Measurements from ENCODE around the gene CMTR2. TPM values are rescaled to one million over a fixed set of nuclear protein-coding genes. Genes with fewer than 3 reads are reported as not detected.

Gene CMTR2
- total RNA-seq, 1 experiment from 2014 or later, result 26.8 TPM

DNA sequence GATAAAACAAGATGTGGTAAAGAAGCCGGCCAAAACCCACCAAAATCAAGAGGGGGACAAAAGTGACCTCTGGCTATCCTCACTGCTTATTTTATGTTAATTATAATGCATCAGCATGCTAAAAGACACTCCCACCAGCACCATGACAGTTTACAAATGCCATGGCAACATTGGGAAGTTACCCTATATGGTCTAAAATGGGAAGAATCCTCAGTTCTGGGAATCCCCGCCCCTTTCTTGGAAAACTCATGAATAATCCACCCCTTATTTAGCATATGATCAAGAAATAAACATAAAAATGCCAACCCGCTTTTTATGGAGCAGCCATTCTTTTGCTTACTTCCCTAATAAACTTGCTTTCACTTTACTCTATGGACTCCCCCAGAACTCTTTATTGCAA, 25.6 kb downstream of the CMTR2 start:
- Histone ChIP-seq H3K27ac (ENCODE audit: low read depth, low read length) (no peak overlapping the region), H3K9me3 (ENCODE audit: control insufficient read depth in 1 of 2, insufficient read depth in 1 of 2, low read depth in 1 of 2, low read length in 2 of 2) (no peaks in the 10 kb centered on the region), H3K9ac (ENCODE audit: low read length) (no peak overlapping the region), H3K36me3 (ENCODE audit: control insufficient read depth in 1 of 2, insufficient read depth in 2 of 2, low read length in 2 of 2) (no peaks in the 10 kb centered on the region), H2AFZ (ENCODE audit: low read depth, low read length, poor library complexity, severe bottlenecking) (no peak overlapping the region), H3K4me1 (ENCODE audit: control insufficient read depth in 1 of 2, insufficient read depth in 2 of 2, low read length in 2 of 2) (no peaks in the 10 kb centered on the region), H4K20me1 (ENCODE audit: insufficient read depth) (no peaks in the 10 kb centered on the region), H3K4me3 (replicated peaks in 1 of 2; ENCODE audit: low read depth in 1 of 2, low read length in 2 of 2) (no peak overlapping the region), H3K9me2 (ENCODE audit: insufficient read depth) (no peaks in the 10 kb centered on the region), H3K79me2 (ENCODE audit: insufficient read depth, low read length) (no peaks in the 10 kb centered on the region), H3K27me3 (ENCODE audit: insufficient read depth, low read length) (0 out of 2 replicates have a peak, but pooled peaks cover 7% of the 10 kb centered on the region), H3K4me2 (ENCODE audit: low read length) (no peak overlapping the region)
- intact Hi-C loops (cut with micrococcal nuclease), result no loop called here
- no peak for ATAC-seq
- no peak for DNase-seq (ENCODE audit: low read depth, low spot score)
- ChIA-PET RAD21 (ENCODE audit: low non-redundant PET in 1 of 2, low total read pairs in 2 of 2, uncharacterized antibody in 2 of 2, unreplicated experiment in 2 of 2) (no interaction called here), POLR2A (interaction anchor here (0.7 kb wide), 1 partner anchor 12 kb away, joined by 3 read pairs; no protein-coding TSS in a partner anchor), CTCF (no interaction called here)
- TF ChIP-seq ZFX (IDR thresholded peaks at IDR 0.05) (no peak), ZNF274 (IDR thresholded peaks at IDR 0.05; ENCODE audit: low read depth, low read length) (no peak), SP1 (IDR thresholded peaks at IDR 0.05; ENCODE audit: low read depth) (no peak)
- BruUV-seq (replicated peaks), result no TSS peak

DNA sequence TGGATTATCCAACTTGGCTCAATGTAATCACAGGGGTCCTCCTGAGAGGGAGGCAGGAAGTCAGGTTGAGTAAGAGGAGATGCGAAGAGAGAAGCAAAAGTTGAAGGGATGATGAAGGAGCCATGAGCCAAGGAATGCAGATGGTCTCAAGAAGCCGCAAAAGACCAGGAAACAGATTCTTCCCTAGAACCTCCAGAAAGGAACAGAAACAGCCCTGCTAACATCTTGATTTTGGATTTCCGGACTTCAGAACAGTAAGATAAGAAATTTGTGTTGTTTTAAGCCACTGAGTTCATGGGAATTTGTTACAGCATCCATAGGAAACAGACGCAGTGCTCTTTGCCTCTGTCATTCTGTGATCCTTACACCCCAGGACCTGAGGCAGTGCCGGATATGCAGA, 26.8 kb downstream of the CMTR2 start:
- H3K27ac ChIP-seq (ENCODE audit: low read depth, low read length), result no peak overlapping the region
- ATAC-seq, result no peak
- no peaks in the 10 kb centered on the region for H3K36me3 ChIP-seq (ENCODE audit: control insufficient read depth in 1 of 2, insufficient read depth in 2 of 2, low read length in 2 of 2)
- H3K27me3 ChIP-seq (ENCODE audit: insufficient read depth, low read length), result 0 out of 2 replicates have a peak, but pooled peaks cover 7% of the 10 kb centered on the region
- H2AFZ ChIP-seq (ENCODE audit: low read depth, low read length, poor library complexity, severe bottlenecking), result no peak overlapping the region
- no TSS peak for BruUV-seq (replicated peaks)
- no peaks in the 10 kb centered on the region for H4K20me1 ChIP-seq (ENCODE audit: insufficient read depth)
- H3K4me3 ChIP-seq (replicated peaks in 1 of 2; ENCODE audit: low read depth in 1 of 2, low read length in 2 of 2), result no peak overlapping the region
- no peak overlapping the region for H3K4me2 ChIP-seq (ENCODE audit: low read length)
- H3K79me2 ChIP-seq (ENCODE audit: insufficient read depth, low read length), result no peaks in the 10 kb centered on the region
- no peaks in the 10 kb centered on the region for H3K9me2 ChIP-seq (ENCODE audit: insufficient read depth)
- H3K4me1 ChIP-seq (ENCODE audit: control insufficient read depth in 1 of 2, insufficient read depth in 2 of 2, low read length in 2 of 2), result no peaks in the 10 kb centered on the region
- H3K9me3 ChIP-seq (ENCODE audit: control insufficient read depth in 1 of 2, insufficient read depth in 1 of 2, low read depth in 1 of 2, low read length in 2 of 2), result no peaks in the 10 kb centered on the region
- H3K9ac ChIP-seq (ENCODE audit: low read length), result no peak overlapping the region
- ChIA-PET CTCF (no interaction called here), POLR2A (no interaction called here), RAD21 (ENCODE audit: low non-redundant PET in 1 of 2, low total read pairs in 2 of 2, uncharacterized antibody in 2 of 2, unreplicated experiment in 2 of 2) (no interaction called here)
- intact Hi-C loops (cut with micrococcal nuclease), result no loop called here
- DNase-seq (ENCODE audit: low read depth, low spot score), result no peak
- TF ChIP-seq, protein P1, sequence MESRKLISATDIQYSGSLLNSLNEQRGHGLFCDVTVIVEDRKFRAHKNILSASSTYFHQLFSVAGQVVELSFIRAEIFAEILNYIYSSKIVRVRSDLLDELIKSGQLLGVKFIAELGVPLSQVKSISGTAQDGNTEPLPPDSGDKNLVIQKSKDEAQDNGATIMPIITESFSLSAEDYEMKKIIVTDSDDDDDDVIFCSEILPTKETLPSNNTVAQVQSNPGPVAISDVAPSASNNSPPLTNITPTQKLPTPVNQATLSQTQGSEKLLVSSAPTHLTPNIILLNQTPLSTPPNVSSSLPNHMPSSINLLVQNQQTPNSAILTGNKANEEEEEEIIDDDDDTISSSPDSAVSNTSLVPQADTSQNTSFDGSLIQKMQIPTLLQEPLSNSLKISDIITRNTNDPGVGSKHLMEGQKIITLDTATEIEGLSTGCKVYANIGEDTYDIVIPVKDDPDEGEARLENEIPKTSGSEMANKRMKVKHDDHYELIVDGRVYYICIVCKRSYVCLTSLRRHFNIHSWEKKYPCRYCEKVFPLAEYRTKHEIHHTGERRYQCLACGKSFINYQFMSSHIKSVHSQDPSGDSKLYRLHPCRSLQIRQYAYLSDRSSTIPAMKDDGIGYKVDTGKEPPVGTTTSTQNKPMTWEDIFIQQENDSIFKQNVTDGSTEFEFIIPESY (IDR thresholded peaks at IDR 0.05; ENCODE audit: extremely low read depth, insufficient replicate concordance, low read length), result no peak
- TF ChIP-seq EZH2phosphoT487 (IDR thresholded peaks at IDR 0.05; ENCODE audit: borderline replicate concordance) (no peak), POLR2A (IDR thresholded peaks at IDR 0.05; ENCODE audit: borderline replicate concordance, extremely low read depth, insufficient read depth, insufficient read length) (no peak), ELF1 (IDR thresholded peaks at IDR 0.05; ENCODE audit: borderline replicate concordance, low read depth) (no peak), TCF7L2 (IDR thresholded peaks at IDR 0.05; ENCODE audit: borderline replicate concordance, extremely low read depth, insufficient read depth, insufficient read length) (no peak), EZH2 (IDR thresholded peaks at IDR 0.05) (no peak), CBX3 (IDR thresholded peaks at IDR 0.05; ENCODE audit: low read depth) (no peak), FOSL1 (IDR thresholded peaks at IDR 0.05; ENCODE audit: low read depth) (no peak), SRF (IDR thresholded peaks at IDR 0.05; ENCODE audit: low read depth) (no peak), CEBPB (IDR thresholded peaks at IDR 0.05; ENCODE audit: low read depth) (no peak), SP1 (IDR thresholded peaks at IDR 0.05; ENCODE audit: low read depth) (no peak)
- TF ChIP-seq, protein P2, sequence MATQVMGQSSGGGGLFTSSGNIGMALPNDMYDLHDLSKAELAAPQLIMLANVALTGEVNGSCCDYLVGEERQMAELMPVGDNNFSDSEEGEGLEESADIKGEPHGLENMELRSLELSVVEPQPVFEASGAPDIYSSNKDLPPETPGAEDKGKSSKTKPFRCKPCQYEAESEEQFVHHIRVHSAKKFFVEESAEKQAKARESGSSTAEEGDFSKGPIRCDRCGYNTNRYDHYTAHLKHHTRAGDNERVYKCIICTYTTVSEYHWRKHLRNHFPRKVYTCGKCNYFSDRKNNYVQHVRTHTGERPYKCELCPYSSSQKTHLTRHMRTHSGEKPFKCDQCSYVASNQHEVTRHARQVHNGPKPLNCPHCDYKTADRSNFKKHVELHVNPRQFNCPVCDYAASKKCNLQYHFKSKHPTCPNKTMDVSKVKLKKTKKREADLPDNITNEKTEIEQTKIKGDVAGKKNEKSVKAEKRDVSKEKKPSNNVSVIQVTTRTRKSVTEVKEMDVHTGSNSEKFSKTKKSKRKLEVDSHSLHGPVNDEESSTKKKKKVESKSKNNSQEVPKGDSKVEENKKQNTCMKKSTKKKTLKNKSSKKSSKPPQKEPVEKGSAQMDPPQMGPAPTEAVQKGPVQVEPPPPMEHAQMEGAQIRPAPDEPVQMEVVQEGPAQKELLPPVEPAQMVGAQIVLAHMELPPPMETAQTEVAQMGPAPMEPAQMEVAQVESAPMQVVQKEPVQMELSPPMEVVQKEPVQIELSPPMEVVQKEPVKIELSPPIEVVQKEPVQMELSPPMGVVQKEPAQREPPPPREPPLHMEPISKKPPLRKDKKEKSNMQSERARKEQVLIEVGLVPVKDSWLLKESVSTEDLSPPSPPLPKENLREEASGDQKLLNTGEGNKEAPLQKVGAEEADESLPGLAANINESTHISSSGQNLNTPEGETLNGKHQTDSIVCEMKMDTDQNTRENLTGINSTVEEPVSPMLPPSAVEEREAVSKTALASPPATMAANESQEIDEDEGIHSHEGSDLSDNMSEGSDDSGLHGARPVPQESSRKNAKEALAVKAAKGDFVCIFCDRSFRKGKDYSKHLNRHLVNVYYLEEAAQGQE (IDR thresholded peaks at IDR 0.05; ENCODE audit: low read depth), result no peak

Data from HCT116 (cell line).